UCSD-AML1 (cell line): Measurements from ENCODE around the gene PPM1N.

ENCODE experiments used
- DNase-seq: peaks from one replicate; lab custom pipeline; 2025; ENCODE audit not compliant: unreplicated experiment; lab: John Stamatoyannopoulos, UW

Gene PPM1N

GRCh38 chr19:45498411-45499195, at the start of gene PPM1N:
Gene PPM1N (plus strand): TSS chr19:45498443. CDS start chr19:45498473, 30 bp downstream.
- no peak for DNase-seq

- no peak for DNase-seq
Measured at GRCh38 chr19:45448887-45449299, 49.4 kb upstream of the PPM1N start.

- DNase-seq: no peak
Measured at GRCh38 chr19:45450012-45450333, 48.3 kb upstream of the PPM1N start.

GRCh38 chr19:45451131-45451849, 47.0 kb upstream of the PPM1N start:
- peak; percentile 43 for DNase-seq

- DNase-seq: no peak
Measured at GRCh38 chr19:45451850-45452387, 46.3 kb upstream of the PPM1N start.

- DNase-seq: peak; percentile 84
Measured at GRCh38 chr19:45455707-45456499, 42.3 kb upstream of the PPM1N start.

GRCh38 chr19:45456500-45456815, 41.8 kb upstream of the PPM1N start:
- DNase-seq: no peak

- no peak for DNase-seq
Measured at GRCh38 chr19:45457776-45458175, 40.5 kb upstream of the PPM1N start.

- no peak for DNase-seq
Measured at GRCh38 chr19:45460807-45461347, 37.4 kb upstream of the PPM1N start.

GRCh38 chr19:45462174-45462573, 36.1 kb upstream of the PPM1N start:
- DNase-seq: no peak

- no peak for DNase-seq
Measured at GRCh38 chr19:45463241-45463640, 35.0 kb upstream of the PPM1N start.

GRCh38 chr19:45464274-45464673, 34.0 kb upstream of the PPM1N start:
- DNase-seq: no peak

GRCh38 chr19:45464852-45465441, 33.3 kb upstream of the PPM1N start:
- no peak for DNase-seq

- no peak for DNase-seq
Measured at GRCh38 chr19:45467115-45467455, 31.2 kb upstream of the PPM1N start.

GRCh38 chr19:45467456-45468158, 30.6 kb upstream of the PPM1N start, which contains the start of gene FOSB:
Gene FOSB (plus strand): TSS chr19:45467996. CDS start chr19:45468587, 591 bp downstream.
- DNase-seq: peak; percentile 91

GRCh38 chr19:45468159-45468651, 30.0 kb upstream of the PPM1N start:
- DNase-seq: peak; percentile 42

- no peak for DNase-seq
Measured at GRCh38 chr19:45468803-45469131, 29.5 kb upstream of the PPM1N start.

GRCh38 chr19:45469132-45469944, 28.9 kb upstream of the PPM1N start:
- DNase-seq: peak; percentile 97
